Kidney tubule cell (primary cell): ENCODE data around the gene ASAP2.

Source experiments
- DNase-seq: peaks from one replicate; pipeline ENCODE4 v3.0.0-alpha.2; 2018; ENCODE audit warnings: low spot score

The ASAP2 gene

DNA sequence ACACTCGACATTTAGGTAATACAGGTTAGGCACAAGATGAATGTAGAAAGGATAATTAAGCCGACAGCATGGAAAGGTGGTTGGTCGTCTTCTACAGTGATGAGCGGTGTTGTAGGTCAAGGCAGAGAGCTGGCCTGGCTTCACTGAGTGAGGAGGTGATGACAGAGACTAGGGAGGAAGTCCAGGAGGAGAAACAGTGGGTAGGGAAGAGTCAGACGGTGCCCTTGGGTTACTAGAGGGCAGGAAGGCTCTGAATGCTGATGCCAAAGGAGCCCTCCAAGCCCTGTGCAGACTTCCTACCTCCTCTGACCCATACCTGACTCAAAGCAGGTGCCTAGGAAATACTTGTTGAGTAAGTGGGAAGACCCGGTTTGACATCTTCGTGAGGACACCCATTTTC lies 116.0 kb downstream of the ASAP2 start:
- DNase-seq: no peak

DNA sequence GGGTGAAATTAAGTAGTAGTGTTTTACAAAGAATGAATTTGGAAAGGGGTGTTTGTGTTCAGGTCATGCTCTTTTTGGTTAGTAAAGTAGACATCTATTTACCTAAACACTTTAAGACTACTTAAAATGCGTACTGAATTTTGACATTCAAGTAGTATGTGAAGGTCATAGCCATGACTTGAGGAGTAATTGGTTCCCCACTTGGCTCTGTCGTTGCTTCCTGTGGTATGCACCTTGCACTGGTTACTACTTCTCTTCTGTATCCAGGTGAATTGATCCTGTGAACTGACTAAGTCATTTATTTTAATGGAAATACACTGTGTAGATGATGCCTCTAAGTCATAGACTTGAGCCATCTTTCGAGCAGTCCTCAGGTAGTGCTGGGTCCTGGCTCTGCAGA lies 118.8 kb downstream of the ASAP2 start:
- no peak for DNase-seq

DNA sequence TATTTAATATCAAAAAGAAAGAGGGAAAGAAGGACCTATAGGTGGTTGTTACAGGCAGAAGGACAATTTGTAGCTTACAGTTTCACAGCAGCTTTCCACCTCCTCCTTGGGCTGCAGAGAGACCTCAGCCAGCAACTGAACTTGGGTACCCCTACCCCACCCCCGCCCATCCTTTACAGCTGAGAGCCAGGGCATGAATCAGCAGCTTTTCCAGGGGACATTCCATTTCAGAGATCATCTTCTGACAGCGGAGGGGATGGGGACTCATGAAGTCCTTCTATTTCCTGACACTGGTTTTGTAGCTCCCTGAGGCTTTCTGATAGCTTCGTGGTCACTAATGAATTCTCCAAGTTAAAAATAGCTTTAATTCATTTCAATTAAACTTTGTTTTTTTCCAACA lies 120.4 kb downstream of the ASAP2 start:
- no peak for DNase-seq

DNA sequence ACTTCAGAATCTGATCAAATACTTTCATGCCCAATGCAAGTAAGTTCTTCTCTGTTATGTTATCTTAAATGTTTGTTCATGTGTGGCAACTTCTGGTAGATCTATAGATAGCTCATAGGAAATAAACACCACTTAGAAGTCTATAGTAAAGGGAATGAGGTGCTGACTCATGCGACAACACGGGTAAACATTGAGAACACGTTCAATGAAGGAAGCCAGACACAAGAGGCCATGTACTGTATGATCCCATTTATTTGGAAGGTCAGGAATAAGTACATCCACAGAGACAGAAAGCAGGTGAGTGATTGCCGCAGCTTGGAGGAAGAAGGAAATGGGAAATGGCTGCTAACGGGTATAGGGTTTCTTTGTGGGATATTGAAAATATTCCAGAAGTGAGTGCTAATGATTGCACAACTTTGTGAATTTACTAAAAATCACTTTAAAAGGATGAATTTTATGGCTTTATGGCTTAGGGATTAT lies 121.3 kb downstream of the ASAP2 start:
- DNase-seq: no peak

DNA sequence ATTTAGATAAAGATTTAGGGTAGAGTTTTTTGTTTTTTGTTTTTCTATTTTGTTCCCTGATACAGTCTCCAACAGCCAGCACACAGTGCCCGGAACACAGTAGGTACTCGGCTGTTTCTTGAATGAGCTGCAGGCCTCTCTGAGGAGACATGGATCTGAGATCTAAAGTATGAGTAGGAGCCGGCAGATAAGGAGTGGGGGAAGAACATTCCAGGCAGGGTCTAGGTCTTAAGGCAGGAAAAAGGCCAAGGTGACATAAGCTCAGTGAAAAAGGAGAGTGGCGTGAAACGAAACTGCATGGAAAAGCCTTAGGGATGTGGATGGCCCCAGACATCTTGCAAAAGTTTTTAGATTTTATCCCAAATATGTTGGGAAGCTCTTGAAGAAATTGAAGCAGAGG lies 122.3 kb downstream of the ASAP2 start:
- no peak for DNase-seq

DNA sequence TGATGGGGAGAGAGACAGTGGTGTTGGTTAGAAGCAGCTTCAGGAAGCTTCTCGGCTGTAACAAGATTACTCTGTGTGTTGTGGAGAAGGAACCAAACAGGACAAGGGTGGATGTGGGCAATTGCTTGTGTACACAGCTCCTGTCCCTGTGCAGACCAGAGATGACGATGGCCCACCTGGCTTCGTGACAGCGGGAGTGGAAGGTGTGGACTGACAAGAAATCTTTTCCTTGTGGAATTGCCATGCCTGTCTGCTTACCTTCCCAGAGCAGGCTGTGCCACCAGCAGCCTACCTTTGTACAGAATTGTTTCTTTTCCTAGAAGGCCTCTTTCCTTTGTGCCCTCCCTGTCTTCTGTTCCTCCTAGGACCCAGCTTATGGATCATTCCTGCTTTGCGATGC lies 122.9 kb downstream of the ASAP2 start:
- DNase-seq: no peak

DNA sequence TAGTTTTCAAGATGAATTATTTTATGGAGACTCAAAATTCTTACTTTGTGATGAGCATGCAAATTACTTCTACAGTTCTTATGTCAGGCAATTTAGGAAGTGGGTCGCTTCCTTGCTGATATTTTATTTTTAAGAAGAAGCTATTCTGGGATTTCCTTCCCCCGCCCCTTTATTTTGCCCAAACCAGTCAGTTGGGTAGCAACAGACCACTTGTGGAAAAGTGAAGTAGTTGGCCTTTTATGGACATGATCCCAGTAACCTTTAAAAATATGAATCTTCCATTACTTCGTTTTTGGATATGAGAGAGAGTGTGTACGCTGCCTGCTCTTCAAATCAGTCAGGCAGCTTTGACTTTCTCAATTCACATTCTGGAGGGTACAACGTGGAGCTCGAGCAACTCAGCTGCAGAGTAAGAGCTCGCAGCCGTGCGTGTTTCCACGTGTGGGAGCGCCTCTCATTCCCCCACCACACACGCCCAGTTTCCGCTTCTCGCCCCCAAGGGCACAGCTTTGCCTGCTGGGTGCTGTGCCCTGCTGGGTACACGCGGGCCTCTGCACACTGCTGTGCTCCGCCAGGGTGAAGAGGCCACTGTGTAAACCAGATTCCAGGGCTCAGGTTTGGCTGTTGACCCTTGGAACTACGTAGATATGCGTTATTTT lies 124.1 kb downstream of the ASAP2 start:
- no peak for DNase-seq

DNA sequence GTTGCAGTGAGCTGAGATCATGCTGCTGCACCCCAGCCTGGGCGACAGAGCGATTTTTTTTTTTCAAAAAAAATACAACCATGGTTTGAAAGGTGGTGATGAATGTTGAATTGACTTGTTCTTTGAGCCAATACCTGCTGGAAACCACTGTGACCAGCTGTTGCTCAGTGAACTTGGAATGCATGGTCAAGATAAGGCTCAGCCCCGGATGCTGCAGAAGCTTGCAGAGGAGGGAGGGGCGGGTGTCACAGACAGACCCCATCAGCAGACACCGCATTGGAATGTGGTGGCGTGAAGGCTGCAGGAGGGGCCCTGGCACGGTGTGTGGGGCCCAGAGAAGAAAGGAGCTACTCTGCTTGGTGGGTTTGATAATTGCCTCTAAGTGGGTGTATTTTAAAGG lies 125.1 kb downstream of the ASAP2 start:
- no peak for DNase-seq

DNA sequence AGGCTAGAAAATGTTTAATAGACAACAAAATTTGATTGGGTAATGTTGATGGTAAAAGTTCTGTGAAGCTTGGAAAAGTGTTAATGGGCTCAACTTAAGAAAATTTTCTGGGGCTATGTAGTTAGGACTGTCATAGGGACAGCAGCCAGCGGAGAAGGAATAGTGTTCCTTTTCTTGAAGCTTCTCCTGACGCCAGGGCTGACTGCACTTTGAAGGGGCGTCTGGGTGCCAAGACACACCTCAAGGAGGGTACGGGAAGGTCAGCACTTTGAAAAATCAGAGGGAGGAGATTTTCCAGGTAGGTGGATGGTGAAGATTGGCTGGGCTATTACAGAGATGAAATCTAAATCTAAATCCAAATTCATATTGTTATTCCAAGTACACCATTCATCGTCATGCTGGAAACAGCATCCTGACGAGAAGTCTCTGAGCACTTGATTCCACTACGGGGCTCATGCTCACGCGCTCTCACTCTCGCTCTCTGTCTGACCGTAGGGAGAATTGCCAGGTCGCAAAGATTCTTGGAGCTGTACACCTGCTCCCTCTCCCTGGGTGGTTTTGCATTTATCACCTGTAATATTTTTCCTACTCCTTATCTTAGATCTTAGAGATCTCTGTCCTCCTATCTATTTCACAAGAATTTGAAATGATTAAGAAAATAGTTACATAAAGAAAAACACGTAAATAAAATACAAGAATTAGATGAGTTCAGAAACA lies 125.7 kb downstream of the ASAP2 start:
- DNase-seq: no peak

DNA sequence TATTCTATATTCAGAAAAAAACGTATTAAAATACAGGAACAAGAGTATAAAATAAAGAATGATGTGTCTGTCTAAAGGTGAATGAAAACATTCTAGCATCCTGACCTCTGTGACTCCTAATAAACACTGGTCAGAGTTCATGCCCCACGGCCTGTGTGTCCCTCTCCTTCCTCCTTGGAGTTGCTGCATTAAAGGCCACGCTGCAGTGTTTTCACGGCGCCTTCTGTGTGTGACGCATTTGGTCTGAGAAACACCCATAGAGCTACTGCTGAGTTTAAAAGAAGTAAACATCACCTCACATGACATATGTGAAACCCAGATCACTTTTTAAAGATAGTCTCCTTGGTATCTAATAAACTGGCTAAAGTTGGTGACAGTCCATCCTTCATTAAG lies 126.2 kb downstream of the ASAP2 start:
- no peak for DNase-seq

DNA sequence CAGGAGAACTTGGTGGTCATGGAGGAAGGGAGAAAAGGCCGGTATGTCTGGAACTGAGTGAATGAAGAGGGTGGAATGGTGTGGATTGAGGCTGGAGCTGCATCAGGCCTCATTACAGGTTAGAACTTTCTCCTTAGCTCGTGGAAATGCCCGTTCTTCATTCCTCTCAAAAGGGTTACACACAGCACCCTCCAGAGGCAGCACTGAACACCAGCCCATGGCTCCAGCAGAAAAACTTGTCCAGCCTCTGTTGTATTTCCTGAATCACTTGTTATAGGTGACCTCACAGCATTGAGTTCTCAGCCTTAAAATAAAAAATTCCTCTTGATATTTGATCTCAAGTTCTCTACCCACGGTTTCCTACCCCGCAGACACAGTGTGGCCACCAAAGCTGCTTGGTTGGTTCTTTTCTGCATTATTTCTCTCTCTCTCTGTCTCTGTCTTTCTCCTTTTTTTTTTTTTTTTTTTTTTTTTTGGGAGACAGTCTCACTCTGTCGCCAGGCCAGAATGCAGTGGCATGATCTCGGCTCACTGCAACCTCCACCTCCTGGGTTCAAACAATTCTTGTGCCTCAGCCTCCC lies 127.1 kb downstream of the ASAP2 start:
- peak; percentile 86 for DNase-seq

DNA sequence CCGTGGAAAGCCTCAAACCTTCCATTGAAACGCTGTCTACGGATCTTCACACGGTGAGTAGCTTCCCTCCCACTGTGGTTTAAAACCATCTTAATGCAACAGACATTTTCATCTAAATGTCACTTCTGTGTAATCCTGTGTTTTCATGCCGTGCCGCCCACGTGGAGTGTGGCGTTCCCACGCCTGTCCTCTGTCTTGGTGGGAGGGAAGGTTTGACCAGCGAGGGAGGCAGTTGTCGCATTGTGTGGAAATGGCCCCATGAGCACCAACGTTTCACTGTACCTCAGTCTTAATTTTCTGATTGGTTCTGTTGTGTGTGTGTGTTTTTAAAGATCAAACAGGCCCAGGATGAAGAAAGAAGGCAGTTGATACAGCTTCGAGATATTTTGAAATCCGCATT lies 128.1 kb downstream of the ASAP2 start:
- DNase-seq: no peak

DNA sequence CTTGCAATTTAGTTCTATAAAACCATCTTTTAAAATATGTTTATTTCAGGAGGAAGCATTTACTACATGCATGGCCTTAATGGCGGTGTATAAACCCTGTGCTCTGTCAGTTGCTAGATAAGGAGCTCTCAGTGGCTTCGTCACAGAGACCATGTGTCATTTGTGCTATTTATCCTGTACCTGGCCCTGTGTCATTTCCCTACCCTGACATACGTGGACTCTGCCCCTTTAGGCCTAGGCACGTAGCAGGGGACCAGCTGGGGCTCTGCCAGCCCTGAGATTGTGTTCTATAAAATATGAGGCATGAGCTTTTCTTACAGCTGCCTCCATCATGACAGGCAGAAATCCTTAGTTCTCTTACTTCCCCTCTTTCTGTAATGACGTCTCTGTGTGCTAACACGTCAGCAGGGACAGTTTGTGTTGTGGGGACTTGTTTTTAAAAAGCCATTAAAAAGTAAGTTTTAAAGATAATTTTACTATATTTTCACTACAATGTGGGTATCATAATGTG lies 128.8 kb downstream of the ASAP2 start:
- DNase-seq: no peak

DNA sequence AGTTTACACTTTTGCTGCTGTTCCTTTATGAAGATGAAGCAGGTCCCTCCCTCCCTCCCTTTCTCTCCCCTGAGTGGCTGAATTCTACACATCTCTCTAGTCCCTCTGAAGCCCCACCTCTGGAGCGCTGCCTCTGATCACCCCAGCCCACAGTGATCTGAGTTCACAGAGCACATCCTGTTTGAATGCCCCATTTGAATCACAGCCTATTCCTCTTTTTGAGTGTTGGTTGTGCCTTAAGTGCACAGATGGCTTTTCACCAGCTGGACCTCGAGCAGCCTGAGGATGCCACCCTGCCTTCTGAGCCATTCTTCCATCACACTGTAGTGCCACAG lies 129.6 kb downstream of the ASAP2 start:
- DNase-seq: peak; percentile 12

DNA sequence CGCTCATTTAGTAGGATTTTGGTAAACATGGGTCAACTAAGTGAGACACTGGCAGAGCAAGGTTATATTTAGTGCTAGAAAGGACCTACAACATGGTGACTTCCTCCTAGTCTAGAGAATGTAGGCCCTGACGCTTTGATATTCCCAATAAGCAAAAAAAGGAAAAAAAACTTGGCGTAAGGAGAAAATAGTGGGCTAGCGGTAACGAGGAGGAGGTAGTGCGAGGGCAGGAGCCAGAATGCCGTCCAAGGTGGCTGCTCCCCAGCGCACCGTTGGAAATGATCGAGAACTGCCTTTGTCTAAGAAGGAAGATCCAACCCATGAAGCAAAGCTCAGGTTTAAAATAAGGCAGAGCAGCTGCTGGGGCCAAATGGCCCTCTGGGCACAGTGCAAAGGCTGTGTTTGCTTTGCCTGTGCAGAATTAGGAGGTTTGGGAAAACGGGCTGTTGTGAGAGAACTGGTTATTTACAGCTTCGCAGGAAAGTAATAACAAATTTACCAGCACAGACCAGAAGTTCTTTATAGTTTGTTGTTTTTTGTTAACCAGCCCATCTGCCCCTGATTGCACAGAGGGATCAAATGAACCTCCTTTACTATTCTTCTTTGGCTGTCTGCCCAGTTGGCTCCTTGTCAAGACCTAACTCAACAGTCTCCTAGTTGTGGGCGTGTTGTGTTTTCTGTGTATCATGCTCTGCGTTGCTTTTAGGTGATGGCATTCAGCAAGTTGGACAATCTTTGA lies 130.1 kb downstream of the ASAP2 start:
- peak; percentile 86 for DNase-seq

DNA sequence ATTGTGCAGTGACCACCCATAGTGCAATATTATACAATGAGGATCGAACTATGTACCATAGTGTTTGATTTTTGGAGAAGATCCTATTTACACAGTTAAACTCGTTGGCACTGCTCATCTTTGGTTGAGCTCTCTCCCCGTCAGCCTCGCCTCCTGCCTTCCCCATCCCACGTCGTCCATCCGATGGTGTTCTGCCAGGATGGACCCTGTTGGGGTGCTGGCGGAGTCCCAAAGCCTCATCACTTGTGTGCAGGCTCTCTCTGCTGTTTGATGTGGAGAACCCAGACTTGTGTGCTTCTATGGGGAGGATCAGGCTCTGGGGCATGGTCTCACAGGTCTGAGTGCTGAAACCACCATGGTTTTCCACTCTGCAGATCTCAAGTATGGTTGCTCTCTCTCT lies 131.3 kb downstream of the ASAP2 start:
- DNase-seq: no peak

DNA sequence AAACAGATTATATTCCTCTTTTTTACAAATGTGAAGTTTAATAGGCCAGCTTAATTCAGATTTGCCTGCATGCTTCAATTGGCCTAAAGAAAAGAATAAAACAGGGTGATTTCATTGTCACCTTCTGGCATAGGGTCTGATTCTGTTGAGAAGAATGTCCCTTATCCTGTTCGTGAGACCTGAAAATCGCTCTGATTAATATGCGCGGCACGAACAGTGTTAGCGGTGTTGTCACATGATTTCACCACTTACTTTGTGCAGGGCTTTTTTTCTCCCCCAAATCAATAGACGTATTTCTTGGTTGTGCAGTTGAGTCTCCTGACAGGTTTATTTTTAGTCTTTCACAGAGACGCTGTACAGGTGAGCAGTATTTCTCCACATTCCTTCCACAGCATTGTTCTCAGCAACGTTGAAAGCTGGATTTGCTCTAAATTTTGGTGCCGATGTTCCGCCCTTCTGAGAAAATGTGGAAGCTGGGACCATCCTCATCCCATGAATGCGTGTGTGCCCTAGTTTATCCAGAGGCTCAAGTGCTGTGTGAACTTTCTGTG lies 134.8 kb downstream of the ASAP2 start:
- DNase-seq: peak; percentile 76

DNA sequence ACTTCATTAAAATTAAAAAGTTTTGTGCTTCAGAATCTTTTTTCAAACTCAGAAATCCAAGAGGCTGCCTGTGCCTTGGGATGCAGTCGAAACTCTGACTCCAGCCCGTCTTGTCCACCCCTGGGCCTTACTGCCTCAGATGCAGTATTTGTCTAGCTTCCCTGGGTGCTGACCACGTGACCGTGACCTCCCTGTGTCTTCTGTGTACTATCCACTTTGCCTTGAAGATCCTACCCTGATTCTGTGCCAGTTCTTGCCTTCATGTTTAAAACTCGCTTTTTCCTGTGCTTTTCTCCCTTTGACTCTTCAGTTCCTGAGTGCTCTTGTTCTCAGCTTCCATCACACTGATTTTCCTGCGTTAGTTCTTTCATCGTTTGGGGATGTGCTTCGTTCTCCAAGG lies 136.0 kb downstream of the ASAP2 start:
- no peak for DNase-seq

DNA sequence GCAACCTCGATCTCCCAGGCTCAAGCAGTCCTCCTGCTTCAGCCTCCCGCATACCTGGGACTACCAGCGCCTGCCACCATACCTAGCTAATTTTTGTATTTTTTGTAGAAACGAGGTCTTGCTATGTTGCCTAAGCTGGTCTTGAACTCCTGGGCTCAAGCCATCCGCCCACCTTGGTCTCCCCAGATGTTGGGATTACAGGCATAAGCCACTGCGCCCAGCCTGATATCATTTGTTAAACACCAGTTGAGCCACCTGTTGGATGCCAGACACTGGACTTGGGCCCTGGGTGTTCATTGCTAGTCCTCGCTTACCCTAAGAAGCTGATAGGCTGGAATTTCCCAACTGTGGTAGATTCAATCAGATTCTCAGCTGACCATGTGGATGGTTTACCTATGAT lies 136.9 kb downstream of the ASAP2 start:
- DNase-seq: peak; percentile 27

DNA sequence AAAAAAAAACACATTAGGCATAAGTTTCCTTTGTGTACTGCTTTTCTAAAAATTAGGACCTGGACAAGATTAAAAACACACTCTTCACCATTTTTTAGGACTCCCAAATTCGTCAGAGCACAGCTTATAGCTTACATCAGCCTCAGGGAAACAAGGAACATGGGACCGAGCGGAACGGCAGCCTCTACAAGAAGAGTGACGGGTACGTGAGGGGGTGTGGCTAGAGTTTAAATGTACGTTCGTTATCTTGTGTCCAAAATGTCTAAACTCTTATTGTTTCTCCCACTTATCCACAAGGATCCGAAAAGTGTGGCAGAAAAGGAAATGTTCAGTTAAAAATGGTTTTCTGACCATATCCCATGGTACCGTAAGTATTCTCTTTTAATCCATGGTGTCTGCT lies 137.8 kb downstream of the ASAP2 start:
- DNase-seq: no peak

DNA sequence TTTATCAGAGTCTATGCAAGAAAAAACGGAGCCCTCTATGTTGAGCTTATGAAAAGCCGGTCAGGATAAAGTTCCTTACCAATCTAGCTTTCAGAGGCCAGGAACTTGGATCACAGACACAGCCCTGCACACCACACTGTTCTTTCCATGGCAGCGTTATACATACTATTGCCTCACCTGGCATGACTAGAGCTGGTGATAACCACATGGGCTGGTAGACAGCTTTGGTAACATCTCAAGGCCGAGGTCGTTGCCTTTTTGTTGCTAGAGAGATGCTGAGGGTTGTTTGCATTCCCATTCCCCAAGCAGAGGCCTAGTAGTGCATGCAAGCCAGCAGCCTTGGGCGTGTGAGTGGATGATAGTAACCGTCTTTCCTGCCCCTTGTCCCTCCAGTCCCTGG lies 138.7 kb downstream of the ASAP2 start:
- DNase-seq: no peak

DNA sequence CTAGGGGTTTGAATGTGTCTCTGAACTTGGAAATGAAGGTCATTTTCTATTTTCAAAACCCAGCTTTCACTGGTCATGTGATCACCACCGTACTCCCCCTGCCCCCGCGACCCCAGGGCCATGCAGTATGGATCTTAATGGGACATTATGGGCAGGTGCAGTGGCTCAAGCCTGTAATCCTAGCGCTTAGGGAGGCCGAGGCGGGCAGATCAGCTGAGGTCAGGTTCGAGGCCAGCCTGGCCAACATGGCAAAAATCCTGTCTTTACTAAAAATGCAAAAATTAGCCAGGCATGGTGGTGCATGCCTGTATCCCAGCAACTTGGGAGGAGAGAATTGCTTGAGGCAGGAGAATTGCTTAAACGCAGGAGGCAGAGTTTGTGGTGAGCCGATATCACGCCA lies 139.4 kb downstream of the ASAP2 start:
- DNase-seq: no peak

DNA sequence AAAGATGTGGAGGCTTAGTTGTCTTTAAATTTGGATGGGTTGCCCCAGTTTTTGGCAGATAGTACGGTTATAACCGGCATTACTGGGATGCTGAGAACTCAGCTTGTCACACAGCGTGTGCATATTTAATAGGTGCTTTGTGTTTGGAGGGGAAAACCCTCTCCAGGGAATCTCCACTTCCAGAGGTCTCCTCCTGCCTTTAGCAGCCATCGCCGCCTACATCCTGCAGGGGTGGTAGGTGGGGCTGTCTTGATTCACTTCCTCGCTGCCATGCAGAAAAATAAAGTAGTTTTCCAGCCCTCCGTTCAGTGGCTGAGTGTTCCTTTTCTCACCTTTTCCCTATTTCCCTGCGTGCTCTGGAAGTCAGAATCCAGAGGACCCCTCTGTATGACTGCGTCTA lies 140.3 kb downstream of the ASAP2 start:
- no peak for DNase-seq
